Gastroesophageal sphincter (tissue), 4 donors: ENCODE results near the gene SLC25A48. TPM values are rescaled to one million over a fixed set of nuclear protein-coding genes. Genes with fewer than 3 reads are reported as not detected.
"Not testable (repeated sequence)": the region's sequence is repeated elsewhere in the genome, so short reads cannot be mapped to it uniquely, and the experiment has no call there.

Source experiments
- ATAC-seq: fragments of 150-250 bp; one replicate; pipeline ENCODE4 v1.9.1; 2016; ENCODE audit warnings: mild to moderate bottlenecking, moderate library complexity
- H3K27ac ChIP-seq, 4 donors: fragments of 200-600 bp; sonication (generic) in 3 of 4; 1 replicate in 3 of 4; 2 replicates in 1 of 4; pipeline ENCODE4 v1.5.1; 2016 to 2019
- H3K27me3 ChIP-seq: fragments of 200-600 bp; sonication (generic); one replicate; pipeline ENCODE4 v1.5.1; 2019
- H3K36me3 ChIP-seq, 2 donors: fragments of 200-600 bp; sonication (generic); one replicate each; pipeline ENCODE4 v1.5.1; 2019; ENCODE audit warnings: control low read depth in 1 of 2
- H3K4me1 ChIP-seq, 3 donors: fragments of 200-600 bp; sonication (generic); 1 replicate in 2 of 3; 2 replicates in 1 of 3; pipeline ENCODE4 v1.5.1; 2016 to 2019; ENCODE audit warnings: control low read depth in 2 of 3
- H3K4me3 ChIP-seq, 2 donors: fragments of 200-600 bp; sonication (generic); one replicate each; pipeline ENCODE4 v1.5.1; 2019; ENCODE audit warnings: mild to moderate bottlenecking in 1 of 2, moderate library complexity in 1 of 2
- H3K9me3 ChIP-seq, 3 donors: fragments of 200-600 bp; sonication (generic); one replicate each; pipeline ENCODE4 v1.5.1; 2017 to 2019; ENCODE audit warnings: control low read depth in 2 of 3
- EP300 ChIP-seq: sonication (generic); formaldehyde crosslinking; IDR thresholded peaks from one replicate; pipeline ENCODE4 v1.6.1; 2017; ENCODE audit warnings: antibody characterized with exemption, mild to moderate bottlenecking
- POLR2A ChIP-seq, 2 donors: fragments of 450-650 bp; IDR thresholded peaks; one replicate each; pipeline ENCODE4 v1.6.1; 2017; ENCODE audit warnings: antibody characterized with exemption in 2 of 2, mild to moderate bottlenecking in 2 of 2, moderate library complexity in 1 of 2
- POLR2AphosphoS5 ChIP-seq: sonication (generic); formaldehyde crosslinking; IDR thresholded peaks from one replicate; pipeline ENCODE4 v1.6.1; 2017; ENCODE audit warnings: antibody characterized with exemption
- WGBS, 2 donors: methylation state at CpG; one replicate each; pipeline ENCODE4 v1.1.5; 2018; ENCODE audit warnings: low coverage in 1 of 2; 5-methylcytosine and 5-hydroxymethylcytosine counted together
- total RNA-seq, 4 donors: library from RNA; depleted of rRNA; stranded (reverse); fragments of >200 nt; gene quantifications; one replicate each; pipeline ENCODE4 v1.1.0, GENCODE V29; 2016
- TF ChIP-seq, protein P1 (sequence below), 4 experiments: fragments of 200-600 bp in 2 of 4; fragments of 450-650 bp in 2 of 4; sonication (generic) in 1 of 4; IDR thresholded peaks; one replicate each; pipeline ENCODE4 v1.5.1; 2017 to 2019; ENCODE audit warnings: antibody characterized with exemption in 4 of 4, mild to moderate bottlenecking in 2 of 4, moderate library complexity in 2 of 4

The SLC25A48 gene
- total RNA-seq, 4 donors from 2014 or later = 0.27 TPM; not detected in 3

DNA sequence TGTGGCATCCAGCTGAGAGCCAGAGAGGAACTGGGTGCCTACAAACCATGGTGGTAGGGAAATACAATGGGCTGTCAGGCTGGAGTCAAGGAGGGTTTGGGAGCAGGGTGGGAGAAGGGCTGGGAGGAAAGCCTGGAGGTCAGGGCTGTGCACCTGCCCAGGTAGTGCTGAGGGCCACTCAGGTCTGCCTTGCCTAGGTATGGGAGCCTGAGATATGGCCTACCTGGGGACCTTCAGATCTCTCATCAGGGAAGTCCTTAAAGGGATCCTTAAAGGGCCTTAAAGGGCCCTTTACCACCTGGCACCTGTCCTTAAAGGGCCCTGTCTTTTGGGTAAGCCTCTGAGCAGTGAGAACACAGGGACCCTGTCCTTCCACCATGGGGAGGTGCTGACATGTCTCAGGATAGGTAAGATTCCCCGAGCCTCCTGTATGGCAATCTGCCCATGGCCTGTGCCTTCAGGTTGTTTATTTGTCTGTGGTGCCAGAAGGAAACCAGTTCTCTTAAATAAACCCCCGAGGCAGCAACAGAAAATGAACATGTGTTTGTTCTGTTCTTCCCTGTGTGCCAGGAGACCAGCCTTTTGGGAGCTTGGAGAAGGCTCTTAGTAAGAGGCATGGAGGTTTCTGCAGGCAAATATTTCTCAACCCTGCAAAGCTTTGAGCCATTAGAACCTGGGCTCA is 23.3 kb downstream of the SLC25A48 start:
- no peak for ATAC-seq
- H3K4me1 ChIP-seq = no peaks in the 10 kb centered on the region
- H3K4me3 ChIP-seq = no peak overlapping the region
- H3K36me3 ChIP-seq = no peaks in the 10 kb centered on the region
- TF ChIP-seq, protein P1, sequence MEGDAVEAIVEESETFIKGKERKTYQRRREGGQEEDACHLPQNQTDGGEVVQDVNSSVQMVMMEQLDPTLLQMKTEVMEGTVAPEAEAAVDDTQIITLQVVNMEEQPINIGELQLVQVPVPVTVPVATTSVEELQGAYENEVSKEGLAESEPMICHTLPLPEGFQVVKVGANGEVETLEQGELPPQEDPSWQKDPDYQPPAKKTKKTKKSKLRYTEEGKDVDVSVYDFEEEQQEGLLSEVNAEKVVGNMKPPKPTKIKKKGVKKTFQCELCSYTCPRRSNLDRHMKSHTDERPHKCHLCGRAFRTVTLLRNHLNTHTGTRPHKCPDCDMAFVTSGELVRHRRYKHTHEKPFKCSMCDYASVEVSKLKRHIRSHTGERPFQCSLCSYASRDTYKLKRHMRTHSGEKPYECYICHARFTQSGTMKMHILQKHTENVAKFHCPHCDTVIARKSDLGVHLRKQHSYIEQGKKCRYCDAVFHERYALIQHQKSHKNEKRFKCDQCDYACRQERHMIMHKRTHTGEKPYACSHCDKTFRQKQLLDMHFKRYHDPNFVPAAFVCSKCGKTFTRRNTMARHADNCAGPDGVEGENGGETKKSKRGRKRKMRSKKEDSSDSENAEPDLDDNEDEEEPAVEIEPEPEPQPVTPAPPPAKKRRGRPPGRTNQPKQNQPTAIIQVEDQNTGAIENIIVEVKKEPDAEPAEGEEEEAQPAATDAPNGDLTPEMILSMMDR (IDR thresholded peaks at IDR 0.05) = no peak
- no peak for TF ChIP-seq POLR2AphosphoS5
- no peak for TF ChIP-seq POLR2A (IDR thresholded peaks at IDR 0.05)
- TF ChIP-seq EP300 = no peak
- no peaks in the 10 kb centered on the region for H3K27me3 ChIP-seq
- H3K9me3 ChIP-seq = peaks cover 0 to 7% (median 0%) of the 10 kb centered on the region in 3 donors
- H3K27ac ChIP-seq = no peak overlapping the region
- WGBS, 2 donors = no CpG with 5 or more reads among the region's 2 CpGs

DNA sequence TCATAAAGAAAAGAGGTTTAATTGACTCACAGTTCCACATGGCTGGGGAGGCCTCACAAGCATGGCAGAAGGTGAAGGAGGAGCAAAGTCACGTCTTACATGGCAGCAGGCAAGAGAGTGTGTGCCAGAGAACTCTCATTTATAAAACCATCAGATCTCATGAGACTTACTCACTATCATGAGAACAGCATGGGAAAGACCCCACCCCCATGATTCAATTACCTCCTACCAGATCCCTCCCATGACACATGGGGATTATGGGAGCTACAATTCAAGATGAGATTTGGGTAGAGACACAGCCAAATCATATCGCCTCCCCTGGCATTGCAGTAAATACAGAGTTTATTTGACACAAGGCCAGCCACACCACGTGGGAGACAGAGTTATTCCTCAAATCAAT is 24.7 kb downstream of the SLC25A48 start:
- not testable (repeated sequence) for H3K4me3 ChIP-seq
- WGBS, 2 donors = 39 to 72% methylated on average over 3 of the region's 3 CpGs

DNA sequence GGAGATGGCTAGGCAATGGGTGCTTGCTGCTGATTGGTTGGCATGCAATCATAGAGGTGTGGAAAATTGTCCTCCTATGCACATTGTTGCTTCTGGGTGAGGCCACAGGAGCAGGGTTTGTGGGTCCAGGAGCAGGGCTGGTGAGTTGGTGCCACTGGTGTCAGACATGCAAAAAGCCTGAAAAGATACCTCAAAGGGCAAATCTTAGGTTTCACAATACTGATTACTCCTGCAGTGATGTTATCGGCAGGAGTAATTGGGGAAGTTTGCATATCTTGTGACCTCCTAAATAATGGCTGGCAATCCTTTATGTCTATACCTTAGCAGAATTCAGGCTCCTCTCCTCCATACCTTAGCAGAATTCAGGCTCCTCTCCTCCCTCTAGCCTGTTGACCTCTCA is 25.2 kb downstream of the SLC25A48 start:
- ATAC-seq = no peak
- no peaks in the 10 kb centered on the region for H3K4me1 ChIP-seq
- TF ChIP-seq POLR2AphosphoS5 (no peak), EP300 (no peak), POLR2A (IDR thresholded peaks at IDR 0.05) (no peak)
- TF ChIP-seq, protein P1 (IDR thresholded peaks at IDR 0.05) = no peak
- H3K9me3 ChIP-seq = peaks cover 0 to 4% (median 0%) of the 10 kb centered on the region in 3 donors
- H3K27ac ChIP-seq = no peak overlapping the region
- H3K4me3 ChIP-seq = no peak overlapping the region
- WGBS, 2 donors = 90 to 100% methylated on average over 1 of the region's 1 CpG
- H3K36me3 ChIP-seq = no peaks in the 10 kb centered on the region
- no peaks in the 10 kb centered on the region for H3K27me3 ChIP-seq

More for the DNA sequence above, 24.7 kb downstream of the SLC25A48 start:
- not testable (repeated sequence) for H3K9me3 ChIP-seq, H3K27me3 ChIP-seq, H3K4me1 ChIP-seq, H3K27ac ChIP-seq, H3K36me3 ChIP-seq, ATAC-seq

GRCh38 chr5:135861641-135862040 is 27.2 kb downstream of the SLC25A48 start:
- no peak for ATAC-seq
- H3K9me3 ChIP-seq = peaks cover 0 to 4% (median 0%) of the 10 kb centered on the region in 3 donors
- no peak for TF ChIP-seq POLR2AphosphoS5
- TF ChIP-seq EP300 = no peak
- TF ChIP-seq, protein P1 (IDR thresholded peaks at IDR 0.05) = no peak
- no peaks in the 10 kb centered on the region for H3K27me3 ChIP-seq
- no peak overlapping the region for H3K4me3 ChIP-seq
- 20 to 70% methylated on average over 1 of the region's 1 CpG for WGBS, 2 donors
- no peak overlapping the region for H3K27ac ChIP-seq
- no peaks in the 10 kb centered on the region for H3K4me1 ChIP-seq
- H3K36me3 ChIP-seq = no peaks in the 10 kb centered on the region

- ATAC-seq = no peak
- no peaks in the 10 kb centered on the region for H3K27me3 ChIP-seq
- H3K4me1 ChIP-seq = no peaks in the 10 kb centered on the region
- H3K36me3 ChIP-seq = no peaks in the 10 kb centered on the region
- peaks cover 0 to 4% (median 0%) of the 10 kb centered on the region in 3 donors for H3K9me3 ChIP-seq
- no peak overlapping the region for H3K4me3 ChIP-seq
- no peak for TF ChIP-seq POLR2A (IDR thresholded peaks at IDR 0.05)
- TF ChIP-seq POLR2AphosphoS5 = no peak
- H3K27ac ChIP-seq = no peak overlapping the region
Measured at GRCh38 chr5:135862086-135862485, 27.6 kb downstream of the SLC25A48 start.

DNA sequence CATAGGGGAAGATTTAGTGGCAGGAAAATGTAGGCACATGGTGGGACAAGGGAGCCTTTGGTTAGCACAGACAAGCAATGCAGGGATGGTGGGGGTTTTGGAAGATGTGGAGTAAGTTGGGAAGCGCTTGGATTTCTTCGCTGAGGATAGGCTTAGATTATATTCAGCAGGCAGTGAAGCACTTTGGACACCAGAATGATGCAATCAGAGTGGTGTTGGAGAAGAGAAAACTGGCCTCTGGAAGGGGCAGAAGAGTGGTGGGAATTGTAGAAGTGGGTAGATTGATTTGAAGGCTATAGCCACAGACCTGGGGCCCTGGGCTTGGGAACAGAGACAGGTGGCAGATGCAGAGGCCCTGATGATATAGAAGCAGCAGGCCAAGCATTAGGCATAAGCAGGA is 28.3 kb downstream of the SLC25A48 start:
- no peaks in the 10 kb centered on the region for H3K27me3 ChIP-seq
- H3K36me3 ChIP-seq = no peaks in the 10 kb centered on the region
- no peak for ATAC-seq
- no peaks in the 10 kb centered on the region for H3K4me1 ChIP-seq
- TF ChIP-seq POLR2AphosphoS5 = no peak
- TF ChIP-seq, protein P1 (IDR thresholded peaks at IDR 0.05) = no peak
- no peak for TF ChIP-seq EP300
- TF ChIP-seq POLR2A (IDR thresholded peaks at IDR 0.05) = no peak
- peaks cover 0 to 4% (median 0%) of the 10 kb centered on the region in 3 donors for H3K9me3 ChIP-seq
- 87 to 100% methylated on average over 2 of the region's 2 CpGs for WGBS, 2 donors
- no peak overlapping the region for H3K4me3 ChIP-seq
- H3K27ac ChIP-seq = no peak overlapping the region
